HEK293 (cell line): ENCODE data around the gene MRPL55.

ENCODE experiments used
- CTCF ChIA-PET: fragments of 350-600 bp; formaldehyde crosslinking; extraction: SDS; loops from one replicate; lab custom pipeline; 2021; ENCODE audit warnings: antibody characterized with exemption; lab: Yijun Ruan, JAX
- POLR2A ChIA-PET: fragments of 300-600 bp; formaldehyde crosslinking; extraction: SDS; loops from one replicate; lab custom pipeline; 2020; ENCODE audit warnings: antibody characterized with exemption, inconsistent platforms; lab: Yijun Ruan, JAX
- H3K27ac ChIP-seq: fragments of 200-500 bp; sonication (Bioruptor generic); 2 replicates; pipeline ENCODE4 v1.5.1; 2014; ENCODE audit warnings: low read depth, low read length, control low read depth, inconsistent platforms; ENCODE audit errors: extremely low read depth
- H3K36me3 ChIP-seq, 2 experiments: fragments of 200-500 bp in 1 of 2; sonication (Bioruptor generic) in 1 of 2; 1 replicate in 1 of 2; 2 replicates in 1 of 2; pipeline ENCODE4 v1.5.1; 2014 to 2017; ENCODE audit warnings: inconsistent platforms in 2 of 2, low read length in 2 of 2; ENCODE audit not compliant: control insufficient read depth in 2 of 2, insufficient read depth in 1 of 2
- H3K4me1 ChIP-seq: fragments of 200-500 bp; sonication (Bioruptor generic); 2 replicates; pipeline ENCODE4 v1.5.1; 2014; ENCODE audit warnings: mild to moderate bottlenecking, low read length, inconsistent platforms; ENCODE audit not compliant: control insufficient read depth, insufficient read depth
- H3K4me3 ChIP-seq: 2 replicates; pipeline ENCODE4 v1.5.1; 2011; ENCODE audit warnings: low read depth, mild to moderate bottlenecking, control low read depth, low read length, moderate library complexity
- H3K9me3 ChIP-seq: fragments of 200-500 bp; sonication (Bioruptor generic); 2 replicates; pipeline ENCODE4 v1.5.1; 2014; ENCODE audit warnings: low read depth, low read length, inconsistent platforms; ENCODE audit not compliant: control insufficient read depth, insufficient read depth
- AEBP2 ChIP-seq: fragments of 450-650 bp; formaldehyde crosslinking; IDR thresholded peaks from 2 replicates; pipeline ENCODE4 v1.5.1; 2016; ENCODE audit warnings: missing biosample characterization, missing genetic modification characterization, borderline replicate concordance
- HOXC10 ChIP-seq: sonication (generic); formaldehyde crosslinking; IDR thresholded peaks from 2 replicates; pipeline ENCODE4 v1.8.1; 2023; ENCODE audit warnings: mild to moderate bottlenecking, missing genetic modification reagents
- KLF1 ChIP-seq: fragments of 450-650 bp; formaldehyde crosslinking; IDR thresholded peaks from 2 replicates; pipeline ENCODE4 v1.5.1; 2016; ENCODE audit warnings: missing biosample characterization, missing genetic modification characterization
- KLF16 ChIP-seq: fragments of 450-650 bp; formaldehyde crosslinking; IDR thresholded peaks from 2 replicates; pipeline ENCODE4 v1.5.1; 2017; ENCODE audit warnings: missing biosample characterization, missing genetic modification characterization
- PRDM2 ChIP-seq: fragments of 450-650 bp; formaldehyde crosslinking; IDR thresholded peaks from 2 replicates; pipeline ENCODE4 v1.5.1; 2016; ENCODE audit warnings: missing biosample characterization, missing genetic modification characterization, borderline replicate concordance
- SCRT2 ChIP-seq: fragments of 450-650 bp; formaldehyde crosslinking; IDR thresholded peaks from 2 replicates; pipeline ENCODE4 v1.5.1; 2016; ENCODE audit warnings: missing biosample characterization, missing genetic modification characterization
- SP7 ChIP-seq: fragments of 450-650 bp; formaldehyde crosslinking; IDR thresholded peaks from 2 replicates; pipeline ENCODE4 v1.5.1; 2016; ENCODE audit warnings: missing biosample characterization, missing genetic modification characterization
- TSHZ1 ChIP-seq: fragments of 450-650 bp; formaldehyde crosslinking; IDR thresholded peaks from 2 replicates; pipeline ENCODE4 v1.5.1; 2016; ENCODE audit warnings: missing biosample characterization, missing genetic modification characterization, borderline replicate concordance
- ZFHX2 ChIP-seq: fragments of 450-650 bp; formaldehyde crosslinking; conservative IDR thresholded peaks from 2 replicates; pipeline ENCODE4 v1.5.1; 2016; ENCODE audit warnings: missing biosample characterization, missing genetic modification characterization
- ZNF274 ChIP-seq, 2 experiments: fragments of 200-500 bp in 1 of 2; fragments of 450-650 bp in 1 of 2; sonication (Bioruptor generic) in 1 of 2; formaldehyde crosslinking in 1 of 2; IDR thresholded peaks; 2 replicates each; pipeline versions ENCODE4 v1.5.1 to v1.6.1; 2014 to 2016; ENCODE audit warnings: borderline replicate concordance in 1 of 2, inconsistent platforms in 1 of 2, low read length in 1 of 2, missing biosample characterization in 1 of 2, missing genetic modification characterization in 1 of 2
- ZNF501 ChIP-seq: fragments of 450-650 bp; formaldehyde crosslinking; IDR thresholded peaks from 2 replicates; pipeline ENCODE4 v1.5.1; 2016; ENCODE audit warnings: missing biosample characterization, missing genetic modification characterization
- ZNF544 ChIP-seq: fragments of 450-650 bp; formaldehyde crosslinking; IDR thresholded peaks from 2 replicates; pipeline ENCODE4 v1.5.0; 2017; ENCODE audit warnings: missing biosample characterization, missing genetic modification characterization
- ZNF555 ChIP-seq: fragments of 450-650 bp; formaldehyde crosslinking; conservative IDR thresholded peaks from 2 replicates; pipeline ENCODE4 v1.5.1; 2017; ENCODE audit warnings: missing biosample characterization, mild to moderate bottlenecking, missing genetic modification characterization, inconsistent platforms
- ZNF560 ChIP-seq: fragments of 450-650 bp; formaldehyde crosslinking; IDR thresholded peaks from 2 replicates; pipeline ENCODE4 v1.5.1; 2017; ENCODE audit warnings: missing biosample characterization, missing genetic modification characterization, borderline replicate concordance
- ZNF596 ChIP-seq: fragments of 450-650 bp; IDR thresholded peaks from 2 replicates; pipeline ENCODE4 v1.5.0; 2018; ENCODE audit warnings: missing biosample characterization, mild to moderate bottlenecking, missing genetic modification characterization, moderate library complexity
- ZNF623 ChIP-seq: fragments of 450-650 bp; formaldehyde crosslinking; IDR thresholded peaks from 2 replicates; pipeline ENCODE4 v1.5.1; 2016; ENCODE audit warnings: missing biosample characterization, missing genetic modification characterization
- ZNF701 ChIP-seq: fragments of 450-650 bp; formaldehyde crosslinking; IDR thresholded peaks from 2 replicates; pipeline ENCODE4 v1.5.1; 2016; ENCODE audit warnings: missing biosample characterization, missing genetic modification characterization
- ZNF785 ChIP-seq: fragments of 450-650 bp; formaldehyde crosslinking; IDR thresholded peaks from 2 replicates; pipeline ENCODE4 v1.5.1; 2016; ENCODE audit warnings: missing biosample characterization, missing genetic modification characterization
- ZNF791 ChIP-seq: fragments of 450-650 bp; formaldehyde crosslinking; IDR thresholded peaks from 2 replicates; pipeline ENCODE4 v1.5.1; 2016; ENCODE audit warnings: missing biosample characterization, missing genetic modification characterization
- ZNF837 ChIP-seq: fragments of 450-650 bp; formaldehyde crosslinking; IDR thresholded peaks from 2 replicates; pipeline ENCODE4 v1.5.1; 2016; ENCODE audit warnings: missing biosample characterization, missing genetic modification characterization
- ZNF843 ChIP-seq: fragments of 450-650 bp; formaldehyde crosslinking; IDR thresholded peaks from 2 replicates; pipeline ENCODE4 v1.5.1; 2016; ENCODE audit warnings: missing biosample characterization, missing genetic modification characterization
- ZSCAN4 ChIP-seq: fragments of 450-650 bp; formaldehyde crosslinking; IDR thresholded peaks from 2 replicates; pipeline ENCODE4 v1.5.1; 2017; ENCODE audit warnings: missing biosample characterization, missing genetic modification characterization

MRPL55 gene

GRCh38 chr1:228068359-228068758 lies 40.7 kb downstream of the MRPL55 start (continued):
- TF ChIP-seq ZNF501 (tag by site-specific recombination) (no peak), KLF1 (no peak), ZNF596 (no peak), ZNF837 (tag by site-specific recombination) (no peak), ZNF843 (tag by site-specific recombination) (no peak), ZNF623 (tag by site-specific recombination) (no peak), ZNF544 (no peak), ZNF791 (tag by site-specific recombination) (0 out of 2 replicates have a peak, but pooled peaks have one; percentile 30), ZNF701 (tag by site-specific recombination) (no peak), SP7 (tag by site-specific recombination) (no peak), KLF16 (tag by site-specific recombination) (no peak), ZFHX2 (tag by site-specific recombination) (peak; percentile 98), ZSCAN4 (no peak)

GRCh38 chr1:228066891-228067654 lies 42.0 kb downstream of the MRPL55 start:
- no peaks in the 10 kb centered on the region for H3K36me3 ChIP-seq
- ChIA-PET POLR2A (no interaction called here), CTCF (interaction anchor here (0.6 to 0.7 kb wide), 3 partner anchors 11 to 1440 kb away, joined by 3 read pairs; partner anchors contain the start of gene GJC2)
- H3K4me1 ChIP-seq, result no peaks in the 10 kb centered on the region
- H3K27ac ChIP-seq, result no peak overlapping the region
- H3K9me3 ChIP-seq, result no peaks in the 10 kb centered on the region
- no peak overlapping the region for H3K4me3 ChIP-seq
- TF ChIP-seq ZNF560 (tag by site-specific recombination) (no peak), ZNF555 (no peak), AEBP2 (tag by site-specific recombination) (no peak), PRDM2 (no peak), HOXC10 (no peak), ZNF274 (IDR thresholded peaks at IDR 0.05; ENCODE audit: low read length) (no peak), ZNF274 (tag by site-specific recombination; IDR thresholded peaks at IDR 0.05; ENCODE audit: borderline replicate concordance) (no peak), ZNF785 (tag by site-specific recombination) (no peak), TSHZ1 (tag by site-specific recombination) (no peak), SCRT2 (tag by site-specific recombination) (no peak)
